GM12872 (cell line): Measurements from ENCODE around the gene ZNF438.

Experiments used
- CTCF ChIP-seq: IDR thresholded peaks from 3 replicates; pipeline ENCODE4 v1.5.1; 2011; ENCODE audit warnings: low read depth, mild to moderate bottlenecking, low read length, moderate library complexity; ENCODE audit not compliant: insufficient read depth

Gene ZNF438

DNA sequence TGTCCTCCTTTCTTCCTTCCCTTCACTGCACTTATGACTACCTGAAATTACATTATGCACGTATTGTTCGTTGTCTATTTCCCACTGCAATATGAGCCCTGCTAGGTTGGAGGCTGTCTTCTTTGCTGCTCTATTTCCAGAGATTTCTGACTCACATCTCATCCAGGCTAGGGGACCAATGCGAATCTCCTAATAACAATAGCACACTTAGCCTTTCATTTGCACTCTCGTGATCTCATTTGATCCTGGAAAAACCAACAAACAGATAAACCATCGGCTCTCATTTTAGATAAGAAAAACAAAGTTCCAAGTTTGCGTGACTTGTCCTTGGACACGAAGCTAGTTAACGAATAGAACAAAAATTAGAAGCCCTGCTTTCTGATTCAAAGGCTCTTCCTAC is 1.4 kb downstream of the ZNF438 start:
- no peak for TF ChIP-seq CTCF

- no peak for TF ChIP-seq CTCF
Observed at GRCh38 chr10:31028081-31028480, 3.6 kb downstream of the ZNF438 start.

DNA sequence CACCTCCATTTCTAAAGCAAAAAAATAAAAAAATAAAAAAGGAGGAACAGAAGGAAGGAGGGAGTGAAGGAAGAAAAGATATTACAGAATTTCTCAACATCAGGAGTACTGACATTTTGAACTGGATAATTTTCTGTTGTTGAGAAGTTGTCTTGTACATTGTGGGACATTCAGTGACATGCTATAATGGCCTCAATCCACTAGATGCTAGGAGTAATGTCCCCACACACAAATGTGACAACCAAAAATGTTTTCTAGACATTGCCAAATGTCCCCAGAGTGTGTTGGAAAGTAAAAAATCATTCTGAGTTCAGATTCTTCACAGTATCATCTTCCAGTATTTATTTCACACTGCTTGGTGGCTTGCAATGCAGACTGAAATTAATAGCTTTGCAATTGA is 6.5 kb downstream of the ZNF438 start:
- TF ChIP-seq CTCF: no peak

GRCh38 chr10:31023558-31023957 is 8.1 kb downstream of the ZNF438 start:
- TF ChIP-seq CTCF: no peak

- no peak for TF ChIP-seq CTCF
Observed at GRCh38 chr10:31020209-31020608, 11.5 kb downstream of the ZNF438 start.

GRCh38 chr10:31018962-31019361 is 12.7 kb downstream of the ZNF438 start:
- no peak for TF ChIP-seq CTCF

DNA sequence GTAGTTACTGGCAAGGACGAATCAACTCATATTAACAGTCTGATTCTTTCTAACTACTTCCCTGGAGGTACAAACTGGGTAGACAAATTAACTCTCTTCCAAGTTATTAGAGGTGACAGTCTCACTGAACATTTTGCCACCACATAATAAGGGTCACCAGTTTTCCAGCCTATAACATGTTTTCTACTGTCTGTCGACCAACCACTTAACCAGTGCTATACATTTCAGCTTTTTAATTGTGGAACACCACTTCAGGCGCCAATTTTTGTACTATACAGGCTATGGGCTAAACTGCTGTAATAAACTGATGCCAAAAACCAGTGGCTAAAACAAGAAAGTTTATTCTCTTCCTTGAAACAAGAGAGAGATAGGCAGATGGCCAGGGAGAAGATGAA is 13.3 kb downstream of the ZNF438 start:
- no peak for TF ChIP-seq CTCF
